ENCODE measurements around the gene OAT.
"Not testable (repeated sequence)": the region's sequence is repeated elsewhere in the genome, so short reads cannot be mapped to it uniquely, and the experiment has no call there.

Gene OAT

GRCh38 chr10:124379609-124380193, 39.0 kb downstream of the OAT start:
- no peak for FAIRE-seq
- no peak for DNase-seq (ENCODE audit: low spot score)

GRCh38 chr10:124378881-124379471, 39.7 kb downstream of the OAT start:
- peak; percentile 85 for DNase-seq (ENCODE audit: low spot score)

GRCh38 chr10:124378271-124378670, 40.5 kb downstream of the OAT start:
- no peak for FAIRE-seq
- DNase-seq (ENCODE audit: low spot score) = no peak

More at GRCh38 chr10:124378881-124379471, 39.7 kb downstream of the OAT start:
- no peak for FAIRE-seq

- DNase-seq (ENCODE audit: low spot score) = no peak
- no peak for FAIRE-seq
Observed at GRCh38 chr10:124377101-124377500, 41.6 kb downstream of the OAT start.

- FAIRE-seq = no peak
- DNase-seq (ENCODE audit: low spot score) = no peak
Observed at GRCh38 chr10:124376411-124376810, 42.3 kb downstream of the OAT start.

GRCh38 chr10:124375691-124376090, 43.0 kb downstream of the OAT start:
- FAIRE-seq = no peak
- DNase-seq (ENCODE audit: low spot score) = no peak

GRCh38 chr10:124375353-124375614, 43.4 kb downstream of the OAT start:
- DNase-seq (ENCODE audit: low spot score) = no peak
- FAIRE-seq = no peak

- DNase-seq (ENCODE audit: low spot score) (no peak), FAIRE-seq (no peak)
Observed at GRCh38 chr10:124374535-124375352, 44.0 kb downstream of the OAT start.

- no peak for DNase-seq (ENCODE audit: low spot score)
- FAIRE-seq = no peak
Observed at GRCh38 chr10:124372899-124373298, 45.8 kb downstream of the OAT start.

GRCh38 chr10:124370426-124370825, 48.3 kb downstream of the OAT start:
- no peak for FAIRE-seq

GRCh38 chr10:124369986-124370385, 48.7 kb downstream of the OAT start:
- DNase-seq (ENCODE audit: low spot score) (no peak), FAIRE-seq (no peak)

More at GRCh38 chr10:124370426-124370825, 48.3 kb downstream of the OAT start:
- DNase-seq (ENCODE audit: low spot score) = no peak

- not testable (repeated sequence) for FAIRE-seq; DNase-seq (ENCODE audit: low spot score)
Observed at GRCh38 chr10:124369533-124369932, 49.2 kb downstream of the OAT start.

- DNase-seq (ENCODE audit: low spot score) = no peak
- FAIRE-seq = no peak
Observed at GRCh38 chr10:124369066-124369465, 49.7 kb downstream of the OAT start.

- FAIRE-seq = no peak
- DNase-seq (ENCODE audit: low spot score) = no peak
Observed at GRCh38 chr10:124367936-124368335, 50.8 kb downstream of the OAT start.

GRCh38 chr10:124367414-124367813, 51.3 kb downstream of the OAT start:
- no peak for FAIRE-seq
- DNase-seq (ENCODE audit: low spot score) = no peak

- no peak for FAIRE-seq
- DNase-seq (ENCODE audit: low spot score) = no peak
Observed at GRCh38 chr10:124366825-124367224, 51.9 kb downstream of the OAT start.

- DNase-seq (ENCODE audit: low spot score) = no peak
- FAIRE-seq = no peak
Observed at GRCh38 chr10:124366343-124366742, 52.4 kb downstream of the OAT start.

- DNase-seq (ENCODE audit: low spot score) (no peak), FAIRE-seq (no peak)
Observed at GRCh38 chr10:124364674-124365073, 54.0 kb downstream of the OAT start.

GRCh38 chr10:124362568-124362967, 56.2 kb downstream of the OAT start:
- no peak for FAIRE-seq

GRCh38 chr10:124359336-124359832, 59.3 kb downstream of the OAT start:
- FAIRE-seq (no peak), DNase-seq (ENCODE audit: low spot score) (peak; percentile 45)

More at GRCh38 chr10:124362568-124362967, 56.2 kb downstream of the OAT start:
- no peak for DNase-seq (ENCODE audit: low spot score)

GRCh38 chr10:124357561-124357885, 61.2 kb downstream of the OAT start:
- no peak for DNase-seq (ENCODE audit: low spot score)
- FAIRE-seq = no peak

- FAIRE-seq = no peak
- DNase-seq (ENCODE audit: low spot score) = no peak
Observed at GRCh38 chr10:124356701-124357560, 61.8 kb downstream of the OAT start.
